Neuronal stem cell (in vitro differentiated cells): ENCODE results near the gene GON7.
"Not testable (repeated sequence)": the region's sequence is repeated elsewhere in the genome, so short reads cannot be mapped to it uniquely, and the experiment has no call there.

ENCODE experiments used
- DNase-seq: peaks from one replicate; pipeline ENCODE4 v3.0.0-alpha.2; 2013; ENCODE audit warnings: low spot score
- H2AFZ ChIP-seq: one replicate; pipeline ENCODE4 v1.6.1; 2013; ENCODE audit warnings: mild to moderate bottlenecking, low read length, inconsistent platforms
- H2AK5ac ChIP-seq: 2 replicates; pipeline ENCODE4 v1.6.1; 2013; ENCODE audit warnings: low read depth, mild to moderate bottlenecking, inconsistent platforms, low read length, moderate library complexity, mixed read lengths
- H2BK120ac ChIP-seq: 2 replicates; pipeline ENCODE4 v1.6.1; 2013; ENCODE audit warnings: low read depth, mild to moderate bottlenecking, inconsistent platforms, low read length, moderate library complexity, mixed read lengths
- H2BK12ac ChIP-seq: one replicate; pipeline ENCODE4 v1.6.1; 2013; ENCODE audit warnings: low read length, inconsistent platforms
- H2BK15ac ChIP-seq: 2 replicates; pipeline ENCODE4 v1.6.1; 2013; ENCODE audit warnings: mild to moderate bottlenecking, low read length, inconsistent platforms, mixed read lengths
- H2BK5ac ChIP-seq: one replicate; pipeline ENCODE4 v1.6.1; 2013; ENCODE audit warnings: inconsistent platforms, mild to moderate bottlenecking, low read length, moderate library complexity
- H3K14ac ChIP-seq: one replicate; pipeline ENCODE4 v1.6.1; 2013; ENCODE audit warnings: low read length, inconsistent platforms
- H3K18ac ChIP-seq: 2 replicates; pipeline ENCODE4 v1.6.1; 2013; ENCODE audit warnings: low read length, inconsistent platforms
- H3K23ac ChIP-seq: 2 replicates; pipeline ENCODE4 v1.6.1; 2013; ENCODE audit warnings: low read depth, mild to moderate bottlenecking, mixed read lengths, low read length, inconsistent platforms; ENCODE audit not compliant: poor library complexity
- H3K27ac ChIP-seq: replicated peaks from 3 replicates; pipeline ENCODE4 v1.5.1; 2013; ENCODE audit warnings: low read length, inconsistent platforms
- H3K27me3 ChIP-seq, 3 experiments: 2 replicates each; pipeline ENCODE4 v1.6.1; 2013; ENCODE audit warnings: low read length in 3 of 3, mild to moderate bottlenecking in 2 of 3, inconsistent platforms in 1 of 3, low read depth in 1 of 3, mixed read lengths in 1 of 3, moderate library complexity in 1 of 3; ENCODE audit not compliant: control insufficient read depth in 3 of 3, insufficient read depth in 3 of 3
- H3K36me3 ChIP-seq, 2 donors: replicated peaks in 1 of 2; 2 replicates each; pipeline ENCODE4 v1.6.1; 2013; ENCODE audit warnings: low read length in 2 of 2; ENCODE audit not compliant: control insufficient read depth in 2 of 2, insufficient read depth in 2 of 2
- H3K4ac ChIP-seq: 2 replicates; pipeline ENCODE4 v1.6.1; 2013; ENCODE audit warnings: inconsistent platforms, mild to moderate bottlenecking, low read length, moderate library complexity
- H3K4me1 ChIP-seq, 2 donors: 1 replicate in 1 of 2; 2 replicates in 1 of 2; pipeline ENCODE4 v1.6.1; 2013; ENCODE audit warnings: low read length in 2 of 2, low read depth in 1 of 2; ENCODE audit not compliant: control insufficient read depth in 2 of 2, insufficient read depth in 1 of 2
- H3K4me2 ChIP-seq: one replicate; pipeline ENCODE4 v1.6.1; 2013; ENCODE audit warnings: mild to moderate bottlenecking, low read length, inconsistent platforms; ENCODE audit not compliant: insufficient read depth, poor library complexity, severe bottlenecking
- H3K4me3 ChIP-seq, 2 donors: 2 replicates each; pipeline ENCODE4 v1.5.1; 2013; ENCODE audit warnings: low read length in 2 of 2, mild to moderate bottlenecking in 2 of 2, inconsistent platforms in 1 of 2, moderate library complexity in 1 of 2
- H3K79me1 ChIP-seq: one replicate; pipeline ENCODE4 v1.6.1; 2013; ENCODE audit warnings: low read depth, mild to moderate bottlenecking, inconsistent platforms, low read length, moderate library complexity
- H3K9ac ChIP-seq: one replicate; pipeline ENCODE4 v1.6.1; 2013; ENCODE audit warnings: mild to moderate bottlenecking, low read depth, low read length, inconsistent platforms; ENCODE audit not compliant: poor library complexity
- H3K9me3 ChIP-seq, 2 donors: replicated peaks in 1 of 2; 2 replicates each; pipeline versions ENCODE3 to v1.6.1; 2013; ENCODE audit warnings: low read length in 2 of 2, mild to moderate bottlenecking in 2 of 2, inconsistent platforms in 1 of 2, low read depth in 1 of 2, mixed read lengths in 1 of 2, moderate library complexity in 1 of 2; ENCODE audit not compliant: control insufficient read depth in 2 of 2, insufficient read depth in 1 of 2
- H4K8ac ChIP-seq: one replicate; pipeline ENCODE4 v1.6.1; 2013; ENCODE audit warnings: low read depth, mild to moderate bottlenecking, inconsistent platforms, low read length, moderate library complexity
- H4K91ac ChIP-seq: one replicate; pipeline ENCODE4 v1.6.1; 2013; ENCODE audit warnings: low read length, low read depth, mild to moderate bottlenecking, inconsistent platforms; ENCODE audit not compliant: poor library complexity
- WGBS, 2 donors: extraction: QIAGEN DNeasy Blood & Tissue Kit; methylation state at CpG; one replicate each; pipeline ENCODE4 v1.1.7; 2013; ENCODE audit warnings: missing lambda C conversion rate in 2 of 2, mixed read lengths in 1 of 2; ENCODE audit not compliant: insufficient read length in 2 of 2, insufficient replicate concordance in 1 of 2; ENCODE audit errors: extremely low coverage in 2 of 2; 5-methylcytosine and 5-hydroxymethylcytosine counted together

The GON7 gene

DNA sequence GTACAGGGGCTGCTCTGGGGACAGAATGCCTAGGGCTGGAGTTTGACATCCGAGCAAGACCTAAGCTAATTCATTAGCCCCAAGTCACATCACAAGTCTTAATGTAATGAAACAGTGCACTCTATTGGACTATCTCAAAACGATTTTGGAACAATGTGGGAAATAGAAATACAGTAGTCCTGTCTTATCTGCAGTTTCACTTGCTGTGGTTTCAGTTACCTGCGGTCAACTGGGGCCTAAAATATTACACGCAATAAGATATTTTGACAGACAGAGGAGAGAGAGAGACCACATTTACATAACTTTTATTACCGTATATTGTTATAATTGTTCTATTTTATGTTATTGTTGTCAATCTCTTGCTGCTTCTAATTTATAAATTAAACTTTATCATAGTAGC, 43.3 kb downstream of the GON7 start:
- no peaks in the 10 kb centered on the region for H3K36me3 ChIP-seq
- H3K79me1 ChIP-seq, result no peaks in the 10 kb centered on the region
- no peaks in the 10 kb centered on the region for H3K27me3 ChIP-seq
- no peak overlapping the region for H2BK5ac ChIP-seq
- H2AK5ac ChIP-seq, result no peak overlapping the region
- H3K23ac ChIP-seq, result no peak overlapping the region
- H3K9ac ChIP-seq, result no peak overlapping the region
- no peak overlapping the region for H3K14ac ChIP-seq
- no CpG with 5 or more reads among the region's 5 CpGs for WGBS, 2 donors
- no peak overlapping the region for H4K8ac ChIP-seq
- H2AFZ ChIP-seq, result no peak overlapping the region
- H2BK15ac ChIP-seq, result no peak overlapping the region
- H3K4ac ChIP-seq, result no peak overlapping the region
- no peak overlapping the region for H3K27ac ChIP-seq
- no peak overlapping the region for H3K18ac ChIP-seq
- no peak for DNase-seq
- H3K4me1 ChIP-seq, result no peaks in the 10 kb centered on the region
- H4K91ac ChIP-seq, result no peak overlapping the region
- H3K4me2 ChIP-seq, result no peak overlapping the region
- no peak overlapping the region for H3K4me3 ChIP-seq
- no peak overlapping the region for H2BK120ac ChIP-seq
- H2BK12ac ChIP-seq, result no peak overlapping the region
- peaks cover 0 to 6% of the 10 kb centered on the region in 2 donors for H3K9me3 ChIP-seq

DNA sequence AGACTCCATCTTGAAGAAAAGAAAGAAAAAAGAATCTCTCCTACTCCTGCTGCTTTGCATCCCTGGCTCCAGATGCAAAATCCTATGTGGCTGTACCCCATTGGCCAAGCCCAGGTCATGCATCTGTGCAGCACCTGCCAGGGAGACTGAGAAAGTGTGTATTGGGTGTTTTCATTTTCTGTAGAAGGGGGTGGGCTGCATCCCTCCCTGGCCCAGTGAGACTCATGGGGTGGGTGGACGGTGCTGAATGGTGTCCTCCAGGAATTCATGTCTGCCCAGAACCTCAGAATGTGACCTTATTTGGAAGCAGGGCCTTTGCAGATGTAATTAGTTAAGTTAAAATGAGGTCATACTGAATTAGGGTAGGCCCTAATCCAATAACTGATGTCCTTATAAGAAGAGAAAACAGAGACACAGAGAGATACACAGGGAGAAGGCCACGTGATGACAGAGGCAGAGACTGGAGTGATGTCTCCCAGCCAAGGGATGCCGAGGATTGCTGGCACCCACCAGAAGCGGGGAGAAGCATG, 45.4 kb downstream of the GON7 start:
- no peak overlapping the region for H3K23ac ChIP-seq
- no peaks in the 10 kb centered on the region for H3K27me3 ChIP-seq
- H3K27ac ChIP-seq, result no peak overlapping the region
- no peaks in the 10 kb centered on the region for H3K79me1 ChIP-seq
- H2BK12ac ChIP-seq, result no peak overlapping the region
- H3K36me3 ChIP-seq, result no peaks in the 10 kb centered on the region
- H3K9me3 ChIP-seq, result peaks cover 0 to 6% of the 10 kb centered on the region in 2 donors
- no peak overlapping the region for H2BK120ac ChIP-seq
- H3K9ac ChIP-seq, result no peak overlapping the region
- H3K4me3 ChIP-seq, result no peak overlapping the region
- no peak overlapping the region for H3K18ac ChIP-seq
- no peak overlapping the region for H3K4ac ChIP-seq
- H4K91ac ChIP-seq, result no peak overlapping the region
- no peak overlapping the region for H2BK15ac ChIP-seq
- no peak overlapping the region for H3K14ac ChIP-seq
- no peak overlapping the region for H3K4me2 ChIP-seq
- no peak for DNase-seq
- no peaks in the 10 kb centered on the region for H3K4me1 ChIP-seq
- no peak overlapping the region for H2AK5ac ChIP-seq
- H2AFZ ChIP-seq, result peak overlapping the region; percentile 45
- no peak overlapping the region for H4K8ac ChIP-seq
- H2BK5ac ChIP-seq, result no peak overlapping the region
- no CpG with 5 or more reads among the region's 4 CpGs for WGBS, 2 donors

GRCh38 chr14:93160353-93160801, 46.5 kb downstream of the GON7 start:
- Histone ChIP-seq H3K27me3 (no peaks in the 10 kb centered on the region), H3K4ac (no peak overlapping the region), H3K79me1 (no peaks in the 10 kb centered on the region), H3K14ac (no peak overlapping the region), H3K18ac (no peak overlapping the region), H3K23ac (no peak overlapping the region), H2AK5ac (no peak overlapping the region), H2BK120ac (no peak overlapping the region), H3K36me3 (no peaks in the 10 kb centered on the region), H3K4me3 (no peak overlapping the region), H3K4me2 (no peak overlapping the region), H2BK5ac (no peak overlapping the region), H3K9me3 (no peaks in the 10 kb centered on the region), H3K27ac (no peak overlapping the region), H3K9ac (no peak overlapping the region), H4K91ac (no peak overlapping the region), H2BK15ac (no peak overlapping the region), H3K4me1 (no peaks in the 10 kb centered on the region), H2AFZ (no peak overlapping the region), H4K8ac (no peak overlapping the region), H2BK12ac (no peak overlapping the region)
- WGBS, 2 donors, result no CpG with 5 or more reads among the region's 4 CpGs
- no peak for DNase-seq

- not testable (repeated sequence) for H2BK12ac ChIP-seq, H3K9ac ChIP-seq, H2BK120ac ChIP-seq, H2AK5ac ChIP-seq, H3K36me3 ChIP-seq, H3K4me2 ChIP-seq, H4K8ac ChIP-seq, H3K4me3 ChIP-seq, H3K27me3 ChIP-seq, H3K9me3 ChIP-seq, H3K79me1 ChIP-seq, H3K4ac ChIP-seq, H3K18ac ChIP-seq, H2BK5ac ChIP-seq, H4K91ac ChIP-seq, H3K14ac ChIP-seq, H2BK15ac ChIP-seq, H3K27ac ChIP-seq, DNase-seq, H2AFZ ChIP-seq, H3K23ac ChIP-seq, H3K4me1 ChIP-seq
- WGBS, 2 donors, result no CpG with 5 or more reads among the region's 5 CpGs
Measured at GRCh38 chr14:93159625-93160352, 47.1 kb downstream of the GON7 start.
